GM12801 (cell line): Measurements from ENCODE around the gene GGCX.

ENCODE experiments used
- CTCF ChIP-seq: IDR thresholded peaks from one replicate; pipeline ENCODE4 v1.5.1; 2011; ENCODE audit warnings: control low read depth; ENCODE audit not compliant: insufficient read length; ENCODE audit errors: extremely low read depth

The GGCX gene

GRCh38 chr2:85561280-85562212 is at the start of gene GGCX:
TSS of gene GGCX (minus strand) at chr2:85561493. CDS start at chr2:85561428, 65 bp downstream.
- TF ChIP-seq CTCF: no peak

DNA sequence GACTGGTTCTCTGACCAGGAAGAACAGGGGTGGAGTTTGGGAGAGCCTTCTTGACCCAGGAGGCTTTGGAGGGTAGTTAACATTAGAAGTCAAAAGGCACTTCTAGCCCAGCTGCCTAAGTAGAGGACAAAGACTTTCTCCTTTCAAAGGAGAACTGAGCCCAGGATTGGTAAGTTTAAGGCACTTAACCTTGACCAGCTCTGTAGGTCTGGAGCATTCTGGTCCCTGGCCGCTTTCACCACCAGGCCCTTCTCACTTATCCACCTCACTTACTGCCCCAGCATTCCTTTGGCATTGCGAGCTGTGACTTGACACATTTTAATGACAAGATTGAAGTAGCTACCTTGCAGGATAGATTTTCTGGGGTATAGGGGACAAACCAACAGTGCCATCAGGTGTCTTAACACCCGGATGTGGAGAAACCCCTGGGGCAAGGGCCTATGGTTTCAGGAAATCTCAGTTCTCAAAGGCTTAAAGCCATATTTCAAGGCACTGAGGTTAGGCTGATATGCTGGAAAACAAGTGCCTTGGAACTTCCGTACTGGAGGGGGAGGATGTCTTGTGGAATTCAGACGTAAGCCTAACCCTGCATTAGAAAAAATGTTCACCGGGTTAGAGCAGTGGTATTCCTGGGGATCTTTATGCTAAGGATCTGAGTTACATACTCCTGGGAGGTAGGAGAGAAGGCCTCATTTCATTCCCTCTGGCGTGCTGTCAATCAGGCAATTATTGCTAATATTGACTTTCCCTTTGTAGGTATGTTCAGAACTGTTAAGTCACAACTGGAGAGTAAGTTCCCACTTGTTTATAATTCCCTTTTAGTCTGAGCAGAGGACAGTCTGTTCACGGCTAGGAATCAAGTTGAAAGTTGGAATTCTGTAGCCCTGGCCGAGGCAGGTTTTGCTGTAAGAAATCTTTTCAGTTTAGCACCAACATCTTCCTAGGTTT is 46.2 kb upstream of the GGCX start:
- no peak for TF ChIP-seq CTCF

DNA sequence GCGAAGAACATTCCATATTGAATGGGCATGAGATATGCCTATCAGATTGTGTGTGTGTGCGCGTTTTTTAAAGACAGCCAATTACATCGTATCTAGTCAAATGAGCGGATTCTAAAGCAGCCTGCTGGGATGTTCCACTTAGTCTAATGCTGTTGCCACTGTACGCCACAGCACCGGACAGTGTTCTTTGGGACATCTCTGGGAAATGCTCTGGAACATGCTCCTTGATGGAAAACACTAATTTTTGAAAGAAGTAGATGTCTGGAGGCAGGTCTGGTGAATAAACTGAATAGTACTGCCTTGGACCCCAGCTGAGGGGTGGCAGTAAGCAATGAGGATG is 44.8 kb upstream of the GGCX start:
- TF ChIP-seq CTCF: no peak

DNA sequence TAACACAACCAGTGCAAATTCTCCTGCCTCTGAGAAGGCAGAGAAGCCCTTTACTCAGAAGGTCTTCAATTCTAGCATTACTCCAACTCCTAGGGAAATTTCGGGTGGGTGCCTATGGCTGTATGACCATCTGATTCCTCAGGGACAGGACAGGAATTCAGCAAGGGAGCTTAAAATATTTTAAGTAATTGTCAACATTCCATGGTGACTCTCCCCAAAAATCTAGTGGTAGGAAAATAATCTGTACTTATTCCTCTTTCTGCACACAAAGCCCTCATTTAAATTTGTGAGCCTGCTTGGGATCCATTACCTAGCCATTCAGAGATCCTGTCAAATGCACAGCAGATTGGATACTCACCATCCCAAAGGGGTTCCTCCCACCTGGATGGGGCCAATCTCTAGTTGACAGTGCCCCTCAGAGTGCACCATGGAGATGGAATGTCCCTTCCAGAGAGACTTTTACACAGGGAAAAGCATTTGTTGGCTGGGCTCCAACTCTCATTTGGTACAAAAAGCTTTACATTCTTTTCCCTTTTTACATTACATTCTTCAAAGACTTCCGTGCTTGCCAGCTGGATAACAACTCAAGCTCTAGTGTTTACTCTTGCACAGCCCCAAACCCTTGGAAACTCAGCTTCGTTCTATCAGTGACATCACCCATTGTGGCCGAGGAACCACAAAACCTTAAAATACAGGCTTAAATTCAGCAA is 44.3 kb upstream of the GGCX start:
- TF ChIP-seq CTCF: no peak

- TF ChIP-seq CTCF: no peak
Measured at GRCh38 chr2:85604568-85605339, 43.5 kb upstream of the GGCX start.

DNA sequence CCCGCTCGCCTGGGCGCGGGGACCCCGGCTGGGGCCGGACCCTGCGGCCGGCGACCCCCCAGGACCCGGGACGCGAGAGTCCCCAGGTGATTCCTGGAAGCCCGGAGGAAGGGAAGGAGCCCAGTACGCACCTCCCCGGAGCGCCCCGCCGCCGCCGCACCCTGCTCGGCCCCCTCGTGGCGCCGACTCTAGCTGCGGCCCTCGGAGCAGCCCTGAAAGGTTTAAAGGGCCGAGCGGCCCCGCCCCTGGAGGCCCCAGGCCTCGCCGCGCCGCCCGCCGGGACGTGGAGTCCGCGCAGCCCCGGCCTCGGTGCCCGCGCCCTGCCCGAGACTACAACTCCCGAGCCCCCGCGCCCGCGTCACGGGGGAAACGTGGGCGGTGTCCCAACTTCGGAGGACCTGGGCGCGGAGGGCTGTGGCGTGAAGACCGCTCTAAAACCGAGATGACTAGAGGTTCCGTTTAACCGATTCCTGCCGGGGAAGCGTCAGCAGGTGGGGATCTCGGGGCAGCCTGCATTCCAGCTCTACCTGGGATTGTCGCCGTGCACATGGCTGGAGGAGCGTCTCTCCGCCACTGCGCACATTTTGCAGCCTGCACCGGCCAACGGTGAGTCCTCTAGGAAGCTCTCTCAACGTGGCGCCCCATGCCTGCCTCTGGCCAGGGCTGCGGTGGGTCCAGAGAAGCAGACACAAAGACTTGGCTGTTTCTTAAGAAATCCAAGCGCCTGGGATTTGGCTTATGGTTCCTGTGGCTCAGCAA is 41.4 kb upstream of the GGCX start, which contains the start of gene TMEM150A:
Gene TMEM150A, minus strand, starts transcription at position 223 of the 759 bp plus-strand sequence. CDS start 750 bp downstream, outside the sequence.
- no peak for TF ChIP-seq CTCF
